H7 (cell line): ENCODE data around the gene APOBEC3F. TPM values are rescaled to one million over a fixed set of nuclear protein-coding genes. Genes with fewer than 3 reads are reported as not detected.
A peak's percentile ranks its signal among the peaks of the same experiment; 100 is the strongest.

Experiments
- DNase-seq: peaks from one replicate; pipeline ENCODE4 v3.0.0; 2012
- H3K27me3 ChIP-seq: 2 replicates; pipeline ENCODE4 v1.6.0; 2011; ENCODE audit warnings: mild to moderate bottlenecking, low read length; ENCODE audit not compliant: control insufficient read depth, insufficient read depth
- H3K36me3 ChIP-seq: replicated peaks from 2 replicates; pipeline ENCODE4 v1.5.1; 2011; ENCODE audit warnings: low read length; ENCODE audit not compliant: control insufficient read depth, insufficient read depth
- H3K4me3 ChIP-seq: 2 replicates; pipeline ENCODE4 v1.5.1; 2011; ENCODE audit warnings: low read depth, mild to moderate bottlenecking, control low read depth, low read length, moderate library complexity; ENCODE audit not compliant: insufficient read depth
- total RNA-seq: library from RNA; depleted of rRNA; stranded (reverse); fragments of >200 nt; shearing (Covaris generic); gene quantifications from 2 replicates; pipeline ENCODE4 v1.2.3, GENCODE V29; 2014

APOBEC3F gene
- total RNA-seq, 1 experiment from 2014 or later = 3.5 TPM

- peak; percentile 14 for DNase-seq
- H3K36me3 ChIP-seq = no peaks in the 10 kb centered on the region
- no peaks in the 10 kb centered on the region for H3K27me3 ChIP-seq
- no peak overlapping the region for H3K4me3 ChIP-seq
Measured at GRCh38 chr22:39089928-39090327, 49.3 kb downstream of the APOBEC3F start.

GRCh38 chr22:39090426-39091064 lies 49.9 kb downstream of the APOBEC3F start:
- H3K27me3 ChIP-seq = no peaks in the 10 kb centered on the region
- no peak overlapping the region for H3K4me3 ChIP-seq
- DNase-seq = peak; percentile 37
- no peaks in the 10 kb centered on the region for H3K36me3 ChIP-seq

GRCh38 chr22:39091126-39092081 lies 50.7 kb downstream of the APOBEC3F start:
- H3K27me3 ChIP-seq = no peaks in the 10 kb centered on the region
- peak; percentile 21 for DNase-seq
- no peaks in the 10 kb centered on the region for H3K36me3 ChIP-seq
- no peak overlapping the region for H3K4me3 ChIP-seq

DNA sequence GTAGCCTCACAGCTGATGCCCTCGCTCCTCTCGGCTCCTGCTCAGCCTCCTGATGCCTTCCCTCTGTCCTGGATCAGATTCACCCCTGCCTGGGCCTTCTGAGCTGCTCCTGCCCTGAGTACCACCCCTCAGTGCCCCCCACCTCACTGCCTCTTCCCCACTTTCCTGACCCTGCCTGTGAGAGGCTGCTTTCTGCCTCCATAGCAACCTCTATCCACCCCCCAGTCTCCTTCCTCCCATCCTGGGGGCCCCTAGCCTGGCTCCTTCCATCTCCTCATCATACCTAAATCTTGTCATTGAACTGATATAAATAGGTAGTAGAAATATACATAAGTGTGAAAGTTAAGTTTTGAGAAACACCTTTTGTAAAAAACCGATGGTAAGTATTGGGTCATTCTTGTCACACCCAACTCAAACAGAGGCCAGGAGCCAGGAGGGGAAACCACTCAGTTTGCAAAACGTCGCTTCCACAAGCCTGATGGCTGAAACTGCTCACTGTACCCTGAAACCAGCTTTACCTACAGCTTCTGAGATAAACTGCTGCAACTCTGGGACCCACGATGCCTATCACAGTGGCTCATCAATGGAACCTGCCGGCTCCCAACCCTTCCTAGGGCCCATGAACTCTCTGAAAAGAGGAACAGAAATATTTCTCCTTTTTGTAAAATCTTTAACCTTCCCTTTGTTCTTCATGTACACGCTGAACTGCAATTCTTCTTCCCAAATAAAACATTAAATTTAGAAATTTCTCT lies 51.6 kb downstream of the APOBEC3F start:
- no peaks in the 10 kb centered on the region for H3K36me3 ChIP-seq
- no peaks in the 10 kb centered on the region for H3K27me3 ChIP-seq
- H3K4me3 ChIP-seq = no peak overlapping the region
- peak; percentile 6 for DNase-seq

- Histone ChIP-seq H3K27me3 (no peaks in the 10 kb centered on the region), H3K4me3 (no peak overlapping the region), H3K36me3 (no peaks in the 10 kb centered on the region)
- DNase-seq = peak; percentile 30
Measured at GRCh38 chr22:39094717-39095389, 54.2 kb downstream of the APOBEC3F start.

DNA sequence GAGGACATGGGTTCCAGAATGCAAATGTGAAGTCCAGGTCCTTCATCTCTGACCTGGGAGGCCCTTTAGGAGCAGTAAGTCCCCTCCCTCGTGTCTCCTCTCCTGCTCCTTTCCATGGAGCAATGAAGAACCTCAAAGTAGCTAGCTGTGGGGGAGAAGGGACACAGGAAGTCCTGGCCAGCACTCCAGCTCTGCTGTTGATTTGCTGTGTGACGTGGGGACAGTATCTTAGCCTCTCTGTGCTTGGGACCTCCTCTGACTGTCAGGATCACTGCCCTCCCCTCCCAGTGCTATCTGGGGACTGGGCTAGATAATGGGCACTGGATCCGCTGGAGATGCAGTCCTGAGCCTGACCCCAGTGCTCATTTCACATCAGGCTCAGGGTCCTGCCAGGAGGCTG lies 55.3 kb downstream of the APOBEC3F start:
- H3K27me3 ChIP-seq = no peaks in the 10 kb centered on the region
- H3K4me3 ChIP-seq = no peak overlapping the region
- peak; percentile 9 for DNase-seq
- no peaks in the 10 kb centered on the region for H3K36me3 ChIP-seq

DNA sequence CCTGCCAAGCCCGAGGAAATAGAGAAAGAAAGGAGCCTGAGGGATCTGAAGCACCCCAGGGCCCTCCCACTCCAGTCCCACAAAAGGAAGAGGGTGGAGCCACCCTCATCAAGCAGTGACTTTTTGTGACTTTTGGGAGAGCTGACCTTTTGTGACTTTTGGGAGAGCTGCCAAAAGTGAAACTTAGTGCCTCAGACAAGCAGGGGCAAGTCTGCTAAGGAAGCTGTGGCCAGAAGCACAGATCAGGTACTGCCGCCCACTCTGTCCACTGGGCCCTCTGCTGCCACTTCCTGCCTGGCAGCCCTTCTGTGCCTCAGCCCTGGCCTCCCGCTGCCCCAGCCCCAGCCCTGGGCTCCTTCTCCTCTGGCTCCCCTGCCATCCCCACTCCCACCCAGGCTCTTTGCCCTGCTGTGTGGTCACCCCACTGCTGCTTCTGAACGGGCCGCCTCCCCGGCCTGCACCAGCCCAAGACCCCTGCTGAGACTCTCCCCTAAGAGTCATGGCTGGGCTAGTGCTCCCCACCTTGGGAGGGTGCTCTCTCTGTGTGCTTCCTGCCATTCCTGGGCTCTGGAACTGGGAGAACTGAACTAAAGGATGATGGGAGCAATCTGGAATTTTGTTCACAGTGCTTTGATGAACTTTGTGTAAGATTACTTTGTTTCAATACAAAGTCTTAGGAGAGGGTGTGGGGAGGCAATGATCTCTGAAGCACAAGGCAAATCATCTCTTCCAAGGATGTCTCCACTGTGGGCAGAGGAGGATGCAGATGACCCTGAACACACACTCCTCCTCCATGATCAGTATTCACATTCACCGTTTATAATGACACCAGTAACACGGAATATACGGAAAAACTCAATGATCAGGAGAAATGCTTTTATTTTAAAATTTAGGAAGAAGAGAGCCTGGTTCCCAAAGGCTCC lies 56.7 kb downstream of the APOBEC3F start, which contains the start of gene APOBEC3H:
APOBEC3H (plus strand) TSS at position 147 of the 923 bp plus-strand sequence. CDS start 3,035 bp downstream, outside the sequence.
- Histone ChIP-seq H3K36me3 (no peaks in the 10 kb centered on the region), H3K27me3 (no peaks in the 10 kb centered on the region), H3K4me3 (no peak within 1 kb of the TSS)
- peak; percentile 42 for DNase-seq

- peak; percentile 85 for DNase-seq
Measured at GRCh38 chr22:39098026-39098425, 57.4 kb downstream of the APOBEC3F start.

GRCh38 chr22:39098576-39098975 lies 57.9 kb downstream of the APOBEC3F start:
- Histone ChIP-seq H3K36me3 (no peaks in the 10 kb centered on the region), H3K4me3 (no peak overlapping the region)
- DNase-seq = peak; percentile 26

More at GRCh38 chr22:39098026-39098425, 57.4 kb downstream of the APOBEC3F start:
- Histone ChIP-seq H3K4me3 (no peak overlapping the region), H3K27me3 (no peaks in the 10 kb centered on the region), H3K36me3 (no peaks in the 10 kb centered on the region)

DNA sequence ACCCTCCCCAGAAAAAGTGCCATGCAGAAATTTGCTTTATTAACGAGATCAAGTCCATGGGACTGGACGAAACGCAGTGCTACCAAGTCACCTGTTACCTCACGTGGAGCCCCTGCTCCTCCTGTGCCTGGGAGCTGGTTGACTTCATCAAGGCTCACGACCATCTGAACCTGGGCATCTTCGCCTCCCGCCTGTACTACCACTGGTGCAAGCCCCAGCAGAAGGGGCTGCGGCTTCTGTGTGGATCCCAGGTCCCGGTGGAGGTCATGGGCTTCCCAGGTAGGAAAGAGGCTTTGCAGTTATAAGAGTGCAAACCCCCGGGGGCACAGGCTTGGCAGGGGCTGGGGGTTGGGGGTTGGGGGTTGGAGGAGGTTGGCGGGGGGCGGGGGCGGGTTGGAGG lies 60.6 kb downstream of the APOBEC3F start:
- no peak overlapping the region for H3K4me3 ChIP-seq
- no peaks in the 10 kb centered on the region for H3K27me3 ChIP-seq
- H3K36me3 ChIP-seq = no peaks in the 10 kb centered on the region
- DNase-seq = peak; percentile 74

More at GRCh38 chr22:39098576-39098975, 57.9 kb downstream of the APOBEC3F start:
- H3K27me3 ChIP-seq = no peaks in the 10 kb centered on the region

- DNase-seq = peak; percentile 18
- Histone ChIP-seq H3K27me3 (no peaks in the 10 kb centered on the region), H3K36me3 (no peaks in the 10 kb centered on the region), H3K4me3 (no peak overlapping the region)
Measured at GRCh38 chr22:39103431-39103830, 62.8 kb downstream of the APOBEC3F start.
